Putamen (tissue), 1 donor: ENCODE measurements around the gene CCDC13.

Experiments
- DNase-seq: peaks from one replicate; pipeline ENCODE4 v3.0.0-alpha.2; 2016; ENCODE audit warnings: low spot score

The CCDC13 gene

DNA sequence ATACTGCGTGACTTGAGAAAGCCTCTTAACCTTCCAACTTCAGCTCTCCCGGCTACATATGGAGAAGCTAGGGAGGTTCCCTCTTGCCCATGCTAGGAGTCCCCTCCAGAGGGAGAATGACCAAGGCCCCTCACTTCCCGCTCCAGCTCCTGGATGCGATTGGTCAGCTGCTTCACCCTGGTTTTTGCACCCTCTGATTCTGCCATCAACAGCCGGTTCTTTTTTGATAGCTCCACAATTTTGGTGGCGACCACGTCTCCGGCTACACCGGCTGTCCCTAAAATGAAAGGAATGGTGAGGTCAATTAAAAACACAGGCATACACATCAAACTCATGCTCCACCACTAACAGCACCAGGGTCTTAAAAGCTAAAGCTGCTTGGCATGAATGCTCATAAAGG is 20.6 kb downstream of the CCDC13 start:
- DNase-seq: no peak

DNA sequence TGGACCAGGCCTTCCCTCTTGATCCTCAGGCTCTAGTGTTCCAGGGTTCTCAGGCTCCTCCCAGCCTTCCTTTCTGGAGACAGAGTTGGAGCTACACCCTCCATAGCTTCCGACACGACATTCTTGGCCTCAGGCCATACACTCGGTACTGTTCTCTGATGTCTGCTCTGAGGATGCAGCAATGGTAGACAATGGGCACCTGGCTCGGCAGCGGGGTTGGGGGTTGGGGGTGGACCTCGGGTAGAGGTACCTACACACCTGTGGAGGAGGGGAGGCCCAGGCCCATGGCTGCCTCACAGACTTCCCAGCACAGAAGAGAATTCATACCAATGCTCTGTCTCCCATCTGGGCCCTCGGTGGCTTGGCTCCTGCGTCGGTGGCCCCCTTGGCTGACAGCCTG is 21.4 kb downstream of the CCDC13 start:
- no peak for DNase-seq

DNA sequence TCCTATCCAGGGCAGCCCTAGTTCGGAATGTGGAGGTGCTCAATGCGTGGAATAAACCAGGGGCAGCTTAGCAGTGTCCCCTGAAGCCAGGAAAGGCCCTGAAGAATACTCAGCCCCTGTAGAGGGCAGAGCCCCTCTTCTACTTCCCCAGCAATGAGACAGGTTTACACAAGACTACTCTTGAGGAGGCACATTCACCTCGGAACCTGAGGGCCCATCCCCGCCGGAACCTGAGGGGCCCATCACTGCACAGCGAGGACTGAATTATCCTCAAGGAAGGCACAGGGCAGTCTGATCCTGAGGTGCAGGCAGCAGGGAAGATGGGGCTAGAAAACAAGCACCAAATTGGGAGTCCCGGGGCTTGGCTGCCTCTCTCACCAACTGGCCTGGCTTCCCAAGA is 22.2 kb downstream of the CCDC13 start:
- no peak for DNase-seq

DNA sequence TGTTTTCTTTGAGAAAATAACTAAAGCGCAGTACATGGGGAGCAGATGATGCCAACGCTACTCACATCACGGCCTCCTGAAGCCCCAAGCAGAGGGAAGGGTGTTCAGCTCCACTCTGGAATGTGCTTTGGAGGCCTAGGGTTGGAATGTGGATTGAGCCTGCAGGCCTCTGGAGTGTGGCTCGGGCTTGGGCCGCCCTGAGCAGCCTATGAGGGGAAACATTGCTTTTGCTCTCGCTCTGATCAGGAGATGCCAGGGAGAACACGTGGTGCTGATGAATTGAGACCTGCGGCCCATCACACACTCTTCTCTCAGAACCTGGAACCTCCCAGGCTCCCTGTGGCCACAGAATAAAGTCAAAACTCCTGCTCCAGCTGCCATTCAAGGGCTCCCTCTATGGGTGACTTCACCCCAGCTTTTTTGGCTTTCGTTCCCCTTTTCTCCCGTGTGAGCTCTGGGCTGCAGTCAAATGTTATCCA is 23.3 kb downstream of the CCDC13 start:
- DNase-seq: peak; percentile 70

DNA sequence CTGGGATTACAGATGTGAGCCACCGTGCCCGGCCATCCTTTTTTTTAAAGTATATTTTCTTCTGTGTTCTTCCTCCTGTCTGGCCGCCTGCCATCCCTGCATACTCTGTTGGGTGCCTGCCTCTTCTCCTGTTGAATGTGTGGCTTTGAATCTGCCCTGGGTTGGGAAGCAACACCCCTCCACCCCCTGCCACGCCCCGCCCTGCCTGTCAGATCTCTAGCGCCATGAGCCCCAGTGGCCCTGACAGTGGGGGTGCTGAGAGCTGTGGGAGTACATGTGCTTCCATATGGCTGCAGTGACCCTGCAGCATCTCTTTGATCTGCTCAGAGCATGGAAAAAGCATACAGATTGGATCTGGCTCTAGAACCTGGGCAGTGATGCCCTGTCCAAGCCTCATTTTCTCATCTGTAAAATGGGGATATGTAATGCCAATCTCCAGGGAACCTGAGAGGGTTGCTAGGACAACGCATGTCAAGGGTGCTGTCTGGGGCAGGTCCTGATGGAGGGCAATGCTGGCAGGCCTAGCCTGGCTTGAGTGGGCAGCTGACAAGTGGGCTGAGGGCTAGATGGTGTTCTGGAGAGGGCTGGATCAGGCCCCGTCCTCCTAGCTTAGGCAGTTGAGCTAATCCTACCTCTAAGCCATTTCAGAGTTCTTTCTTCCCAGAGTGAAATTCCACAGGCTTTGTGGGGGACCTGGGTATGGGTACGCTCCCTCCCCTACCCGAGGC is 23.9 kb downstream of the CCDC13 start:
- no peak for DNase-seq

DNA sequence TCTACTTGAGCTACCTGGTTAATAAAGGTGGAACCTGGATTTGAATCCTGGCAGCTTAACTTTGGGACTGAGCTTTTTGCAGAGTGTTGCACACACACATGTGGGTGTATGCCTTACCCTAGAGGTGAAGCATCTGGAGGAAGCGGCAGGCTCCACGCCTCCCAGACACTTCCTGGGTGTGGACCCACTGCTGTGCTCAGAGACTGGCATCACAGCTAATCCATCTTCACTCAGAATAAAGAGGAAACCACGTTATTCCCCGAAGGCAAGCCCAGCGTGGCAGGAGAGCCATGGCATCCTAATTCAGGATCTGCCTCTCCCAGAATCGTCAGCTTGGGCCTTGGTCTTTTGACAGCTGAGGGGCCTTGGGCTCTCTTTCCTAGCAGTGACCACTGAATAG is 25.5 kb downstream of the CCDC13 start:
- no peak for DNase-seq

DNA sequence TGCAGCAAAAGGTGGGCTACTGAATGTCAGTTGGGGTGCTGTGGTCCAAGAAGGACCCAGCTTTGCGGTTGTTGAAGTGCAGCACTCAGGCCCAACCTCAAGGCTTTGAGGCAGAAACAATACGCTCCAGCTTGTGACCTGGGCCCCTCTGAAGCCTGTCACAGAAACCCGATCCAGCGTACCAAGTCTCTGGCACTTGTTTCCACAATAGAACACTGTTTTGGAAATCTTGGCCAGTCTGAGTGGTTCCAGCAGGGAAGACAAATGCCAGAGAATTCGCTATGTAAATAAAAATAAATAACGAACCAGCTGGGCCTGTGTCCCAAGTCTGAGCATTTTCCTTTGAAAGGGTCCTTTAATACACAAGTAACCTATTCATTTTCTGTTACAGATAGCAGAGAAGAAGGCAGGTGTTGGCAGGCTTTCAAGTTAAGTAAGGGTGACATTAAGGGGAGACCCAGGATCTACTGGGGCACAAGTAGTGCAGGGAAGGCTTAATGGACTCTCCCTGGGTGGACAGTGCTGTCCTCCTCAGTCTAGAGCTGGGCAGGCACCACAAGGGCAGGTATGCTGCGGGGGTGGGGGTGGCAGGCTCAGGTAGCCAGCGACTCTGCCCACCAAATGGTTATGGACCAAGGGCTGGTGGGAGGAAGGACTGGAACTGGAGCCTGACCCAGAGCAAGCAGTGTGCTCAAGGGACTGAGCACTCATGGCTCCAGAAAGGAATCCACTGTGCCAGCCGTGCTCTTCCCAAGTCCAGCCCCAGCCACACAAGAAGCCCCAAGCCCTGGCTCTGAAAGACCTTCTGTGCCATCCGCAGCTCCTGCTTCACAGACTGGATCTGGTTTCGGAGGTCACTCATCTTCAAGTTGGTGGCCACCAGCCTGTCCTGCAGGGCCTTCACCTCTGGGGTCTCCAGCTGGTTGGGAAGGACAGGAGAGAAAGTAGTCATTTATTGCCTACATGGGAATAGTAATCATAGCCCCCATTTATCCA is 26.3 kb downstream of the CCDC13 start:
- peak; percentile 79 for DNase-seq

DNA sequence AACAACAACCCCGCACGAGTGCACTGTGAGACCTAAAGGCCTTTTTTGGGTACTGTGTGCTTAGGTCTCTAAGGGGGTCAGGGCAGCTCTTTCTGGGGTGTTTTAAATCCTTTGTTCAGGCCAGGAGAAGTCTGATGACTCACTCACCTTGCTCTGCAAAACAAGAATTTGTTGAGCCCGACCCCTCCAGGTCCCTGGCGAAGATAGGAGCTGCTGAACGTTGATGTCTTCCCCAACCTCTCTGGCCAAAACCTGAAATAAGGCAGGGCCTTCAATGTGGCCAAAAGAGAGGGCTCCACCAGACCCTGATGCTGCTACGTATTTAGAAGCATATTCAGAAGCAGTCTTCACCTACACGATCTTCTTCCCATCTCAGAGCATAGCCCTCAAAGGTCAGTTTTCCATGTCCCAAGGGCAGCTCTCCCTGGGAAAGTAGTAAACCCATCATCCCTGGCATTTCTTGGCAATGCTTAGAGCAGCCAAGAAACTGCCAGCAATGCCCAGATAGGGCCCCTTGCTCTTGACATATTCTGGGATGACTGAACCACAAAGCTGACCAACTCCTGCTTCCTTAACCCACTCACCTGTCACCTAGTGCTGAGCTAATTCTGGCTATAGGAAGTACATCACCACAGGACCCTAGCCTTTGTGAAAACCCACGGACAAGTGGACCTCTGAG is 27.1 kb downstream of the CCDC13 start:
- no peak for DNase-seq

DNA sequence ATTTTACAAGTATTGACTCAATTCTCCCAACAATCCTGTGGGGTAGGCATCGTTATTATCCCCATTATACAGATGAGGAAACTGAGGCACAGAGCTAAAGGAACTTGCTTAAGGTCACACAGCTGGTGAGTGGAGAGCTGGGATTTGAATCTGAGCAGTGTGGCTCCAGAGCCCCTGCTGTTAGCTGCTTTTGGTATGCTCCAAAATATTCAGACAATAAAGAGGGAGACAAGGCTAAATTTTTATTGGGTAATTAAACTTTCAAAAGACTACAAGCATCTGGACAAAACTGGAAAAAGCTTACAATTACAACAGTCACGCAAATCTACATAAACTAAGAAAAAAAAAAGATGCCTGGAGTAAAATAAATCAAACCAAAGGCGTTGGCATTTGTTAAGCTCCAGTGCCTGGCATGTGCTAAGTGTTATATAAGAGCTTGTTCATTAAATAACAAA is 27.7 kb downstream of the CCDC13 start:
- no peak for DNase-seq

DNA sequence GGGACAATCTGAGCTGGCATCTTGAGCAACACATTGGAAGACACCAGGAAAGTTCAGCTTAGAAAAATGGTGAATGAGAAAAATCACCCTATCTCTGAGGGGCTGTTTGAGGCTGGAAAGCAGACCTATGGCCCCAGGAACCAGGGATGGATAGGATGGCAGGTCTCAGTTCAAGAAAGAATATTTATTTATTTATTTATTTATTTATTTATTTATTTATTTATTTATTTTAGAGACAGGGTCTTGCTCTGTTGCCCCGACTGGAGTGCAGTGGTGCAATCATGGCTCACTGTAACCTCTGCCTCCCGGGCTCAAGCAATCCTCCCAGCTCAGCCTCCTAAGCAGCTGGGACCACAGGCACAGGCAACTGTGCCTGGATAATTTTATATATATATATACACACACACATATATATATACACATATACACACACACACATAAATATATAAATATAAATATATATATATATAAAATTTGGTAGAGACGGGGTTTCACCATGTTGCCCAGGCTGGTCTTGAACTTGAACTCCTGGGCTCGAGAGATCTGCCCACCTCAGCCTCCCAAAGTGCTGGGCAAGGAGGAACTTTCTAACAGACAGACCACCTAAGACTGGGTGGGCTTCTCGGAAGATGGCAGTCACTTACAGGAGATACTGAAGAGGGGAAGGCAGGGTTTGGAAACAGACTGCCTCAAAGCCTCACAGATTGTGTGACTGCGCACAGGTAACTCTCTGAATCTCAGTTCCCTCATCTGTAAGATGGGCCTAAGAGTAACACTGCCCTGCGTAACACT is 29.7 kb downstream of the CCDC13 start:
- DNase-seq: no peak

DNA sequence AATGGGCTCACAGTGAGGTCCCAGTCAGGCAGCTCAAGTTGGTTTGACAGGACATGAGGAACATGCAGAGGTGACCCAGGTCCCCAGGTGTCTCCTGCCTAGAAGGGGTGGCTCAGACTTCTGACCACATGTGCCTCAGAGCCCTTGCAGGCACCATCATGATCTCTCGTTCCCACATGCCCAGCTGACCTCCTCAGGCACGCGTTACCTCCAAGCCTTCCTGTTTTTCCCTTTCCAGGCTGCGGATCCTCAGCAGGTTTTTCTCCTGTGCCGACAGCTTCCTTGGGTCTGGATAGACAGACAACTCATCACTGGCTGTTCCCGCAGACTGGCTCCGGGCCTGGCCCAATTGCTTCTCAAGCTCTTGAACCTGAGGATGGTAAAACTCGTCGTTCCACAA is 30.4 kb downstream of the CCDC13 start:
- no peak for DNase-seq

DNA sequence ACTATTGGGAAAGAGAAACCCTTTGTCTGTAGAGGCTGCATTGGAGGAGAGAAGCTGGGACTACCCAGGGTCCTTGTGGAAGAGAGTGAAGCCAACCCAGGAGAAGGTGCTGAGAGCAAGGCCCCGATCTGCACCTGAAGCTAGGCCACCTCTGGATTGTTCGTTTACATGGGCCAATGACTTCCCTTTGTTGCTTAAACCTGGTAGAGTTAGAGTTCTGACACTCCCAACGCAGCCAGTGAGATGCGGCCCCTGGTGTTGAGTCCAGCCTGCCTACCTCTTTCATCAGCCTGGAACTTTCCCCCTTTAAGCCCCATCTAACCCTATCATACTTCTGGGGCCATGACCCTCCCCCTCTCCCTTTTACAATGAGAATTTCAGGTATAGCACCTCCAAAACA is 30.8 kb downstream of the CCDC13 start:
- DNase-seq: no peak

DNA sequence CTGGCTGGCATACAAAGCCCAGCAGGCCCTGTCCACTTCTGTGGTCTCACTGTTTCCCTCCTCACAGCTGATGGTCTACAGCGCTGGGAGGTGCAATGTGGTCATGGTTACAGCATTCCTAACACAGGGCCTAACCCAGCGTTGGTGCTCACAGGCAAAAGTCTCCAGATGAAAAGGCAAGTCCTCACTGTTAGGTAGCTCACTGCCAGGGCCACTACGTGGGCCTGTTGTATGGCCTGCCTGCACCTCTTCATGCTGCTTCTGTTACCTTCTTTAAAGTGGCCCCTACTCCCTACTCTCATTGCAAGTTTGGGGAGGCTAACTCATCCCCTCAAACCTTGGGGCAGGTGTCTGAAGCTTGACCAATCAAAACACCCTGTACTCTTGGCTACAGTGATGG is 31.3 kb downstream of the CCDC13 start:
- DNase-seq: no peak

DNA sequence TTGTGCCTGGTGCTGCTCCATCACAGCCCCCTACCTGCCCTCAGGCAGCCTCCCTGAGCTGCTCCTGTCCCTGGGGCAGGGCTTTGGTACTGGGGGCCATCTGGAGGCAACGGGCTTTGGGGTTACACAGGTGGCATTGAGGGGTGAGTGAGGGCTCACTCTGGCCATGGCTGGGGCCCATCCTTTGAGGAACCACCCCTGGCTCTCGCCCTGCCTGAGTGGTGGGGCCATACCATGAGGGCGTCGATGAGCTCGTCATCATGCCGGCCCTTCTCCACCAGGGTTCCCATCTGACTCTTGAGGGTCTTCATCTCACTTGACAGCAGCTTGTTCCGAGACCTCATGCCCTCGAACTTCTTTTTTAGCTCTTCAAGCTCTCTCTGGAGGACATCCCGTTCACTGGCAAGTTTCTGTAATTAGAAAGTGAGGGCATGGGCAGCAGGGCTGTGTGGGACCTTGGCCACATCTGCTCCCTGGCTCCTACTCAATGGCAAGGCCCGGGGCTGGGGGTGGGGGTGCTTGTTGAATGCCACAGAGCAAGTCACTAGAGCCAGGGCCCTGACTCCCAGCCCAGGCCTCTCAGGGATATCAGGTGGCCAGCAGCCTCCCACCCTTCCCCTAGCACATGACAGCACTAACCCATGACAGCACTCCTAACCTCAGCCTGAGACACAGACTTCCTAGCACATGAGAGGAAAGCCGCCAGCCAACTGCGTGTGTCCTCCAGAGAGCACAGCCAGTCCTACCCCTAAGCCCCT is 33.5 kb downstream of the CCDC13 start:
- DNase-seq: peak; percentile 93

DNA sequence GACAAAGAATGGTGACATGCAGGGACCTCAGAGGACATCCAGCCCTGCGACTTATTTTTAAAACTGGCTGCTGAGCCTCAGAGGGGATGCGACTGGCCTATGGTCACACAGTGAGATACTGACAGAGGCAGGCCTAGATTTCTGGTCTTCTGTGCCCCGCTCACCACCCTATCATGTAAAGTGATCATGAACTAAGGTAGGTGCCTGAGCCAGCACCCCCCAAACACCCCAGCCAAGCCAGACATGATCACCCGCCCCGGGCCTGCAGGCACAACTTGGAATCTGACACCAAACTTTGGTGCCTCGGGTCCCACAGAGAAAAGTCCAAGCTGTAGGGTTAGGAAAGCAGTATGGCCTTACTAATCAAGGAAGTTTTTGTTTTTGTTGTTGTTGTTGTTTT is 36.5 kb downstream of the CCDC13 start:
- DNase-seq: no peak

DNA sequence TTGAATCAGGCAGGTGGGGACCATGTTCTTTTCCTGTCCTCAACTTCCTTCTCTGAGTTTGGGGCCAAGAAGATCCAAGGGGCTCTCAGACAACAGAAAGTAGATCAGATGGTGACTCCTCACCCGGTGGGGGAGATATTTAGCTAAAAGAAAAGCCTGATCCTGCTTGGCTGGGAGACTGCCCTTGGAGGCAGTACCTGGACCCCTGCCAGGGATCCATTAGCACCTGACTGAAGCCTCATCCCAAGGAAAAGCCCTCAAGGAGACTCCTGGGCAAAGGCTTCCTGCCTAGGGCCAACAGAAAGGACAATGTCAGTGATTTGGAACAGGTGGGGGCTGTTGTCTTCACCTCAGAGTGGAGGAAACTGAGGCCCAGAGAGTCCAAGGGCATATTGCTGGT is 37.0 kb downstream of the CCDC13 start:
- DNase-seq: no peak

DNA sequence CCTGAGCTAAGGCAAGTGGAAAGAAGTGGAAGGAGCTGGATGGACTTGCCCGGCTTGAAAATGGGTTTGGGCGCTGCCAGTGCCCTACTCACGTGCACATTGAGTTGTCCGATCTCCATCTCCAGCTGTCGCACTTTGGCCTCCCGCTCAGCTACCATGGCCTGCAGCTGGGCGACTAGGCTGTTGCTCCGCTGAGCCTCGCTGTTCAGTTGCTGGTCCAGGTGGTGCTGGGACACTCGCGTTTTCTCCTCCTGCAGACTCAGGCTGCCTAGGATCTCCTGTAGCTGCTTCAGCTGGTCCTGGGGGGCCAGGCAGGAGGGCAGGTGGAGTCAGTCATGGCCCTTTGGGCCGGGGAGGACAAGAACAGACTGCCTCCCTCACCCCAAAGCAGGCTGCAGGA is 37.4 kb downstream of the CCDC13 start:
- no peak for DNase-seq

DNA sequence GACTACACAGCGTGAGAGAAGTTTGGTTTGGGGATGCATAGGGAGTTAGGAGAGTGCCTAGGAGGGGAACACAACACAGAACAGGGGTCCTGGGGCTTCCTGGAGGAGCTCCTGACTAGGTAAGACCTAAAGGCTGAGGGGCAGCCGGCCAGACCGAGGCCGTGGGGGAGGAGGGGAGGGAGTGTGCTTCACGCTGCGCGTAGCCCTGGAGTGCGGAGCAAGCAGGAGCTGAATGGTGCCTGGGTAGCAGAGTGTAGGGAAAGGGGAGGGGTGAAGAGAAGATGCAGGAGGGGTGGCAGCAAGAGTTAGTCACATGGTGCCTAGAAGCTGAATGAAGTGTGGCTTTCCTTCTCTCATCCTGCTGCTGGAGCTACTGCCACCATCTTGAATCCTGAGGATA is 38.0 kb downstream of the CCDC13 start:
- DNase-seq: no peak

DNA sequence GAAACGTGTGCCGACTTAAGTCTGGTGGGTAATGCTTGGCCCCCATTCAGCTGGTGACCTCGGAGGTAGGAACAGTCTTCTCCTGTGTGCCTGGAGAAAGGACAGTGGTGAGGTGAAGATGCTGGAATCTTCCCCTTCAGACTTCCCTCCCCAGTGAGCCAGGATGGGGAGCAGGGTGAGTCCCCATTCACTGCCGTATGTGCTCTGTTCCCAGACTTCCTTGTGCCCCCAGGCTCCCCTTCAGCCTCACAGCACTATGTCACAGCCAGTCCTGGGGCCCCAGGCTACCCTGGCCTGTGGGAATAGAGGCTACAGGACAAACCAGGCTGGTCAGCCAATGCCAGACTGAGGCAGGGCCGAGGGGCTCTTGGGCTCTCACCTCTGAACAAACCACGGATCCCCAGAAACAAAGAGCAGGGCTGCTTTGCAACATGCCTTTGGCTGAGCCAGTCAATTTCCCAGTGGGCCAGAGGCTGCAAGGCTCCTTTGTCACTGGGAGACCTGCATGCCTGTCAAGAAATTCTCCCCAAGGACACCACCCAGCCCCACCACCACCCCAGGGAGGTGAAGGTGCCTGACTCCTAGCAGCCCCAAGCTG is 38.7 kb downstream of the CCDC13 start:
- DNase-seq: no peak

DNA sequence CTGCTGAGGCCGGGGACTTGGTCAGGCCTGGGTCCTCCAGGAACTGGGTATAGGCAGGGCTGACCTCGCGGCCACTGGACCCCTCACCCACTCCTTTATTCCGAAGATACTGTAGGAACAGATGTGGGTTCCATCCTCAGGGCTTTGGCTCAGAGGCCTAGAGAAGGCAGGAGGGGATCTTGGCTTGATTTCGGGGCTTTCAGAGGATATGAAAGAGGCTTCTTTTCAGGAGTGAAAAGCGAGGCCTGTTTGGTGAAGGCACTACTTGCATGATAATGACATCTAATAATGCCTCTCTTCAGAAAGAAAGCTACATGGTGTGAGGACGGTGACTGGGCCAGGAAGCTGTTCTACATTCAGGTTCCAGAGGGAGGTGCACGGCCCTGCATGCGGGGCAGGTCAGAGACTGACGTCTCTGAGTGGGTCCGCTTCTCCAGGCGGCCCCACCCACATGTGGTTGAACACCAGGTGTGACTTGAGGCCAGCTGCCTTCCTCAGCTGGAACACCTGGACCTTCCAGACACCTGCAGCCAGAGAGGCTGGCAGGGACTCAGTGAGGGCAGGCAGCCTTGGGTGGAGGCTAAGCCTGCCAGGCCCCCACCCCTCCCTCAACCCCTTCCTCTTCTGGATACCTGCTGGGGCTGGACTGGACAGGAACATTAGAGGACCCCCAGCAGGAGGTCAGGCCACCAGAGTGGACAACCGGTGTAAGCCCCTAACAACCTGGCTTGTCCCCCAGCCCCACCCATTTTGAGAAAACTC is 39.4 kb downstream of the CCDC13 start:
- DNase-seq: peak; percentile 96
